HepG2 (cell line): ENCODE data around the gene CHST14. TPM values are rescaled to one million over a fixed set of nuclear protein-coding genes. Genes with fewer than 3 reads are reported as not detected.

ENCODE experiments used
- ATAC-seq: fragments of 200-7000 bp; cut with Tn5 transposase; 3 replicates; pipeline ENCODE4 v1.9.1; 2020; ENCODE audit warnings: mild to moderate bottlenecking, moderate library complexity
- BruUV-seq: library from RNA; stranded (reverse); fragments of 400-500 nt; replicated peaks from 2 replicates; lab custom pipeline; 2021; lab: Mats Ljungman, UMichigan
- CTCF ChIA-PET: fragments of 300-600 bp; formaldehyde crosslinking; extraction: SDS; loops from one replicate; lab custom pipeline; 2021; ENCODE audit warnings: low total read pairs, inconsistent platforms, low intra/inter-chr PET ratio; lab: Yijun Ruan, JAX
- POLR2A ChIA-PET: fragments of 350-600 bp; sonication (Branson Sonifier 250); formaldehyde crosslinking; loops from one replicate; lab custom pipeline; 2020; ENCODE audit warnings: antibody characterized with exemption, inconsistent platforms; lab: Yijun Ruan, JAX
- DNase-seq: peaks from one replicate; pipeline ENCODE4 v3.0.0-alpha.2; 2015; ENCODE audit warnings: low spot score
- FAIRE-seq: peaks from 3 replicates; lab custom pipeline; 2011; peaks lifted over from hg19 to GRCh38; lab: Jason Lieb, UNC
- H2AFZ ChIP-seq: one replicate; pipeline ENCODE4 v1.6.1; 2011; ENCODE audit warnings: low read length, inconsistent platforms
- H3K27ac ChIP-seq: fragments of 300-600 bp; 3 replicates; pipeline ENCODE4 v1.8.0; 2011; ENCODE audit warnings: mixed run types, mild to moderate bottlenecking, mixed read lengths, low read length, inconsistent platforms; ENCODE audit not compliant: insufficient read depth; ENCODE audit errors: extremely low read length
- H3K27me3 ChIP-seq, 2 experiments: fragments of 200-600 bp in 1 of 2; 2 replicates in 1 of 2; 3 replicates in 1 of 2; pipeline versions ENCODE4 v1.6.0 to v1.8.0; 2011; ENCODE audit warnings: low read length in 2 of 2, mild to moderate bottlenecking in 2 of 2, moderate library complexity in 2 of 2, inconsistent platforms in 1 of 2; ENCODE audit not compliant: insufficient read depth in 2 of 2, control insufficient read depth in 1 of 2
- H3K36me3 ChIP-seq, 2 experiments: fragments of 200-600 bp in 1 of 2; replicated peaks in 1 of 2; 2 replicates in 1 of 2; 3 replicates in 1 of 2; pipeline versions ENCODE4 v1.5.1 to v1.8.0; 2011; ENCODE audit warnings: low read length in 2 of 2, inconsistent platforms in 1 of 2; ENCODE audit not compliant: insufficient read depth in 2 of 2, control insufficient read depth in 1 of 2
- H3K4me1 ChIP-seq: 2 replicates; pipeline ENCODE4 v1.5.1; 2012; ENCODE audit warnings: low read length, inconsistent platforms; ENCODE audit not compliant: insufficient read depth
- H3K4me2 ChIP-seq: 2 replicates; pipeline ENCODE4 v1.6.0; 2011; ENCODE audit warnings: low read depth, low read length, inconsistent platforms
- H3K4me3 ChIP-seq, 3 experiments: fragments of 200-600 bp in 1 of 3; sonication (generic), shearing (Covaris generic) in 1 of 3; replicated peaks in 1 of 3; 2 replicates each; pipeline ENCODE4 v1.5.1; 2011 to 2016; ENCODE audit warnings: low read length in 3 of 3, inconsistent platforms in 2 of 3, low read depth in 2 of 3, mild to moderate bottlenecking in 2 of 3, control low read depth in 1 of 3, mixed read lengths in 1 of 3; ENCODE audit not compliant: insufficient read depth in 1 of 3
- H3K79me2 ChIP-seq: one replicate; pipeline ENCODE4 v1.6.1; 2011; ENCODE audit warnings: low read length, inconsistent platforms; ENCODE audit not compliant: insufficient read depth
- H3K9ac ChIP-seq: 2 replicates; pipeline ENCODE4 v1.6.0; 2011; ENCODE audit warnings: mild to moderate bottlenecking, low read depth, low read length, inconsistent platforms; ENCODE audit not compliant: insufficient read depth
- H3K9me3 ChIP-seq: 2 replicates; pipeline ENCODE4 v1.5.1; 2012; ENCODE audit warnings: mild to moderate bottlenecking, low read length
- H4K20me1 ChIP-seq: 2 replicates; pipeline ENCODE4 v1.6.0; 2011; ENCODE audit warnings: inconsistent platforms, mild to moderate bottlenecking, low read length, moderate library complexity; ENCODE audit not compliant: insufficient read depth
- ARNT2 ChIP-seq: sonication (generic); formaldehyde crosslinking; IDR thresholded peaks from 2 replicates; pipeline ENCODE4 v1.8.0; 2022; ENCODE audit warnings: mild to moderate bottlenecking, low read depth, missing genetic modification reagents, moderate library complexity
- CCAR2 ChIP-seq: fragments of 200-400 bp; formaldehyde crosslinking; optimal IDR thresholded peaks from 2 replicates; pipeline ENCODE3; 2018; ENCODE audit warnings: low read depth, mild to moderate bottlenecking, low read length, moderate library complexity
- CCDC6 ChIP-seq: sonication (generic); formaldehyde crosslinking; IDR thresholded peaks from 2 replicates; pipeline ENCODE4 v1.8.1; 2022; ENCODE audit warnings: mild to moderate bottlenecking, missing genetic modification reagents, moderate library complexity
- CREBL2 ChIP-seq: sonication (generic); formaldehyde crosslinking; IDR thresholded peaks from 2 replicates; pipeline ENCODE4 v1.8.1; 2023; ENCODE audit warnings: missing genetic modification reagents, mild to moderate bottlenecking, borderline replicate concordance
- NBN ChIP-seq: fragments of 450-650 bp; conservative IDR thresholded peaks from 2 replicates; pipeline ENCODE4 v1.6.1; 2017
- NPAS2 ChIP-seq: sonication (generic); formaldehyde crosslinking; IDR thresholded peaks from 2 replicates; pipeline ENCODE4 v1.8.0; 2022; ENCODE audit warnings: mild to moderate bottlenecking, missing genetic modification reagents, borderline replicate concordance
- PLSCR1 ChIP-seq: sonication (generic); formaldehyde crosslinking; IDR thresholded peaks from 2 replicates; pipeline ENCODE4 v1.5.0; 2020; ENCODE audit warnings: missing genetic modification reagents, mild to moderate bottlenecking, borderline replicate concordance
- SRSF4 ChIP-seq: fragments of 200-400 bp; formaldehyde crosslinking; IDR thresholded peaks from one replicate; pipeline ENCODE4 v1.6.1; 2018; ENCODE audit warnings: mild to moderate bottlenecking, low read depth, low read length, moderate library complexity; ENCODE audit not compliant: poor library complexity, severe bottlenecking
- SUZ12 ChIP-seq: fragments of 150-350 bp; IDR thresholded peaks from 2 replicates; pipeline ENCODE4 v1.6.1; 2014; ENCODE audit warnings: low read depth, low read length
- ZMAT3 ChIP-seq: sonication (generic); formaldehyde crosslinking; conservative IDR thresholded peaks from 2 replicates; pipeline ENCODE4 v1.7.0; 2021; ENCODE audit warnings: missing genetic modification reagents
- ZNF704 ChIP-seq: sonication (generic); formaldehyde crosslinking; IDR thresholded peaks from 2 replicates; pipeline ENCODE4 v1.8.1; 2023; ENCODE audit warnings: mild to moderate bottlenecking, inconsistent platforms, moderate library complexity, missing genetic modification reagents, borderline replicate concordance
- ZNF777 ChIP-seq: sonication (generic); formaldehyde crosslinking; IDR thresholded peaks from 2 replicates; pipeline ENCODE4 v1.4.0; 2020; ENCODE audit warnings: missing genetic modification reagents
- ZNF891 ChIP-seq: sonication (generic); formaldehyde crosslinking; IDR thresholded peaks from 2 replicates; pipeline ENCODE4 v1.5.0; 2020; ENCODE audit warnings: mild to moderate bottlenecking, missing genetic modification reagents
- WGBS: methylation state at CpG from one replicate; pipeline ENCODE4 v1.1.6; 2017; ENCODE audit warnings: low lambda C conversion rate; 5-methylcytosine and 5-hydroxymethylcytosine counted together
- in situ Hi-C: cut with HindIII; loops from 2 replicates; pipeline ENCODE4 v1.10.0; 2017; ENCODE audit warnings: low pct_unique_long_range_greater_than_20kb; ENCODE audit not compliant: extremely low pct_ligation_motif_present
- intact Hi-C: fragments of 100-400 bp; cut with micrococcal nuclease; formaldehyde crosslinking; loops from one replicate; pipeline ENCODE4 v1.10.0; 2022; ENCODE audit not compliant: unreplicated experiment
- polyA plus RNA-seq, 8 experiments: library from polyadenylated mRNA; depleted of rRNA in 3 of 8; stranded (reverse) in 7 of 8; unstranded in 1 of 8; fragments of >200 nt; fragmentation: Illumina TruSeq in 4 of 8; extraction: Trizol in 4 of 8; gene quantifications; 2 replicates each; pipeline versions ENCODE4 v1.2.1 to v1.2.3, GENCODE V29; 2011 to 2016; ENCODE audit warnings: low read depth in 4 of 8, missing spikeins in 1 of 8, mixed read lengths in 1 of 8; ENCODE audit not compliant: insufficient read depth in 1 of 8
- total RNA-seq, 5 experiments: library from RNA; depleted of rRNA; stranded (reverse); fragments of >200 nt; fragmentation: Illumina TruSeq; extraction: Trizol; gene quantifications; 2 replicates each; pipeline ENCODE4 v1.2.3, GENCODE V29; 2016; ENCODE audit warnings: low read depth in 1 of 5
- TF ChIP-seq, protein P1 (sequence below): sonication (generic); formaldehyde crosslinking; IDR thresholded peaks from 2 replicates; pipeline ENCODE4 v1.4.0; 2020; ENCODE audit warnings: missing genetic modification reagents, mild to moderate bottlenecking, borderline replicate concordance
- TF ChIP-seq, protein P2 (sequence below): IDR thresholded peaks from 2 replicates; pipeline ENCODE4 v1.6.1; 2016; ENCODE audit warnings: low read depth, missing genetic modification reagents, missing compliant biosample characterization

CHST14 gene
- total and polyA plus RNA-seq, 2 of the 13 experiments (the other 11 are each of a cell fraction or from before 2014, with no cell fraction given): 8.9 to 12.4 TPM

DNA sequence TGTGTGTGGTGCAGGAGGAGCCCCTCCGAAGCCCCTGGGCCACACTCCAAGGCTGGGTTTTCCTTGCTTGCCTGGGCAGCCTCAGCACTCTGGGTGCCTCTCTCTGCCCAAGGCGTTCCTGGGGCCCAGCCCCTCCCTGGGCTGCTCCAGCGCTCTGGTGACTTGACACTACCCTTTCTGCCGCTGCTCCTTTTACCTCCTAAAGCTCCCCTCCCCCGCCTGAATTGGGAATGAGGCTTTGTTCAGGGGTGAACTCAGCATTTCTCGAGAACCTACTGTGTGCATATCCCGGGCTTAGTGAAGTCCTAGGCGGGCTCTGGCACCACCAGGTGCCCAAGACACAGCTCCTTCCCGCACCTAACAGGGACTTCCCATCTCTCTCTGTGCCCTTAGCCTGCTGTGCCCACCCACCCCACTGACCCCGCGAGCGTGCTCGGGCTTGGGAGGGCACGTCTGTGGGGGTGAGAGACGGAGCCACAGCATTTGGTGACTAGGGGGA, 31.3 kb upstream of the CHST14 start:
- Histone ChIP-seq H3K9me3 (no peaks in the 10 kb centered on the region), H3K4me2 (peak overlapping the region; percentile 96), H4K20me1 (peaks cover 12% of the 10 kb centered on the region; the same call in 1 of the 2 replicates), H3K27me3 (peaks cover 5 to 54% of the 10 kb centered on the region in 2 experiments; a peak in 4 of 5 replicates), H3K4me1 (peaks cover 75% of the 10 kb centered on the region), H3K36me3 (no peaks in the 10 kb centered on the region), H2AFZ (no peak overlapping the region), H3K27ac (no peak overlapping the region), H3K79me2 (peaks cover 23% of the 10 kb centered on the region), H3K9ac (peak overlapping the region; percentile 56; the same call in 1 of the 2 replicates), H3K4me3 (peak overlapping the region; percentile 53 to 77 (median 56))
- WGBS: 0% methylated on average over 2 of the region's 15 CpGs
- DNase-seq (no peak), FAIRE-seq (no peak), ATAC-seq (peak; percentile 12)
- intact Hi-C loops (no loop called here), in situ Hi-C loops (no loop called here)
- CTCF ChIA-PET: interaction anchor here (1.2 kb wide), 1 partner anchor 165 kb away, joined by 3 read pairs; no protein-coding TSS in a partner anchor
- POLR2A ChIA-PET: interaction anchor here (0.6 to 2.7 kb wide), 6 partner anchors 13 to 99 kb away, joined by 3 to 15 read pairs (median 4); partner anchors contain the start of genes CCDC9B, CHST14 and IVD
- BruUV-seq: no TSS peak
- TF ChIP-seq ZNF777 (no peak), CREBL2 (CRISPR knock-in tag) (no peak), CCAR2 (no peak), ZMAT3 (CRISPR knock-in tag) (no peak), ARNT2 (CRISPR knock-in tag) (0 out of 2 replicates have a peak, but pooled peaks have one; percentile 48), NPAS2 (no peak), CCDC6 (CRISPR knock-in tag) (peak; percentile 29; the same call in 1 of the 2 replicates), NBN (no peak), SUZ12 (no peak), PLSCR1 (no peak), ZNF891 (CRISPR knock-in tag) (0 out of 2 replicates have a peak, but pooled peaks have one; percentile 5), ZNF704 (CRISPR knock-in tag) (no peak), SRSF4 (no peak)
- TF ChIP-seq, protein P1, sequence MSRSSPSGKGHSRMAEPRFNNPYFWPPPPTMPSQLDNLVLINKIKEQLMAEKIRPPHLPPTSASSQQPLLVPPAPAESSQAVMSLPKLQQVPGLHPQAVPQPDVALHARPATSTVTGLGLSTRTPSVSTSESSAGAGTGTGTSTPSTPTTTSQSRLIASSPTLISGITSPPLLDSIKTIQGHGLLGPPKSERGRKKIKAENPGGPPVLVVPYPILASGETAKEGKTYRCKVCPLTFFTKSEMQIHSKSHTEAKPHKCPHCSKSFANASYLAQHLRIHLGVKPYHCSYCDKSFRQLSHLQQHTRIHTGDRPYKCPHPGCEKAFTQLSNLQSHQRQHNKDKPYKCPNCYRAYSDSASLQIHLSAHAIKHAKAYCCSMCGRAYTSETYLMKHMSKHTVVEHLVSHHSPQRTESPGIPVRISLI (CRISPR knock-in tag): no peak
- TF ChIP-seq, protein P2, sequence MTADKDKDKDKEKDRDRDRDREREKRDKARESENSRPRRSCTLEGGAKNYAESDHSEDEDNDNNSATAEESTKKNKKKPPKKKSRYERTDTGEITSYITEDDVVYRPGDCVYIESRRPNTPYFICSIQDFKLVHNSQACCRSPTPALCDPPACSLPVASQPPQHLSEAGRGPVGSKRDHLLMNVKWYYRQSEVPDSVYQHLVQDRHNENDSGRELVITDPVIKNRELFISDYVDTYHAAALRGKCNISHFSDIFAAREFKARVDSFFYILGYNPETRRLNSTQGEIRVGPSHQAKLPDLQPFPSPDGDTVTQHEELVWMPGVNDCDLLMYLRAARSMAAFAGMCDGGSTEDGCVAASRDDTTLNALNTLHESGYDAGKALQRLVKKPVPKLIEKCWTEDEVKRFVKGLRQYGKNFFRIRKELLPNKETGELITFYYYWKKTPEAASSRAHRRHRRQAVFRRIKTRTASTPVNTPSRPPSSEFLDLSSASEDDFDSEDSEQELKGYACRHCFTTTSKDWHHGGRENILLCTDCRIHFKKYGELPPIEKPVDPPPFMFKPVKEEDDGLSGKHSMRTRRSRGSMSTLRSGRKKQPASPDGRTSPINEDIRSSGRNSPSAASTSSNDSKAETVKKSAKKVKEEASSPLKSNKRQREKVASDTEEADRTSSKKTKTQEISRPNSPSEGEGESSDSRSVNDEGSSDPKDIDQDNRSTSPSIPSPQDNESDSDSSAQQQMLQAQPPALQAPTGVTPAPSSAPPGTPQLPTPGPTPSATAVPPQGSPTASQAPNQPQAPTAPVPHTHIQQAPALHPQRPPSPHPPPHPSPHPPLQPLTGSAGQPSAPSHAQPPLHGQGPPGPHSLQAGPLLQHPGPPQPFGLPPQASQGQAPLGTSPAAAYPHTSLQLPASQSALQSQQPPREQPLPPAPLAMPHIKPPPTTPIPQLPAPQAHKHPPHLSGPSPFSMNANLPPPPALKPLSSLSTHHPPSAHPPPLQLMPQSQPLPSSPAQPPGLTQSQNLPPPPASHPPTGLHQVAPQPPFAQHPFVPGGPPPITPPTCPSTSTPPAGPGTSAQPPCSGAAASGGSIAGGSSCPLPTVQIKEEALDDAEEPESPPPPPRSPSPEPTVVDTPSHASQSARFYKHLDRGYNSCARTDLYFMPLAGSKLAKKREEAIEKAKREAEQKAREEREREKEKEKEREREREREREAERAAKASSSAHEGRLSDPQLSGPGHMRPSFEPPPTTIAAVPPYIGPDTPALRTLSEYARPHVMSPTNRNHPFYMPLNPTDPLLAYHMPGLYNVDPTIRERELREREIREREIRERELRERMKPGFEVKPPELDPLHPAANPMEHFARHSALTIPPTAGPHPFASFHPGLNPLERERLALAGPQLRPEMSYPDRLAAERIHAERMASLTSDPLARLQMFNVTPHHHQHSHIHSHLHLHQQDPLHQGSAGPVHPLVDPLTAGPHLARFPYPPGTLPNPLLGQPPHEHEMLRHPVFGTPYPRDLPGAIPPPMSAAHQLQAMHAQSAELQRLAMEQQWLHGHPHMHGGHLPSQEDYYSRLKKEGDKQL (CRISPR knock-in tag): no peak
